ENCODE measurements around the gene GIMD1.
"Not testable (repeated sequence)": the region's sequence is repeated elsewhere in the genome, so short reads cannot be mapped to it uniquely, and the experiment has no call there.

The GIMD1 gene

GRCh38 chr4:106368678-106369077 lies at the start of gene GIMD1:
Gene GIMD1 (minus strand): TSS chr4:106368778. CDS start chr4:106367435, 1,343 bp downstream.
- DNase-seq (ENCODE audit: low spot score), result no peak

DNA sequence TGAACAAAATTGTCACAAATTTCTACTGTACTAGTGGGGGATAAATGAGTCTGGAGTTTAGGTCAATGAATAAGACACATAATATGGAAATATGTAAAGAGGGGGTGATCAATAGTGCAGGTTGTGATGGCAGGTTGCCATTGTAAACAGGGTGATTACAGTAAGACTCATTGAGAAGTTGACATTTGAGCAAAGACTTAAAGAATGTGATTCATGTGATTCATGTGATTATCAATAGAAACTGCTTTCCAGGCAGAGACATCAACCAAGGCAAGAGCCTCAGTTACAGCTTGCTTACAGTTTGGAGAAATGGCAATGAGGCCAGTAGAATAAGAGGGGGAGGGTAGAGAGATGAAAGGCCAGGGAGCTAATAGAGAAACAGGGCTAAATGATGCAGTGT lies 45.8 kb upstream of the GIMD1 start:
- no peak for DNase-seq (ENCODE audit: low spot score)

- DNase-seq (ENCODE audit: low spot score), result no peak
Observed at GRCh38 chr4:106409901-106410889, 41.6 kb upstream of the GIMD1 start.

DNA sequence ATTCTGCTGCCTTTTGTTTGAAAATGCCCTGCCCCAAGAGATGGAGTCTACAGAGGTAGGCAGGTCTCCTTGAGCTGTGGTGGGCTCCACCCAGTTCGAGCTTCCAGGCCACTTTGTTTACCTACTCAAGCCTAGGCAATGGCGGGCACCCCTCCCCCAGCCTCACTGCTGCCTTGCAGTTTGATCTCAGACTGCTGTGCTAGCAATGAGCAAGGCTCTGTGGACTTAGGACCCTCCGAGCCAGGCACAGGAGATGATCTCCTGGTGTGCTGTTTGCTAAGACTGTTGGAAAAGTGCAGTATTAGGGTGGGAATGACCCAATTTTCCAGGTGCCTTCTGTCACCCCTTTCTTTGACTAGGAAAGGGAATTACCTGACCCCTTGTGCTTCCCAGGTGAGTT lies 39.4 kb upstream of the GIMD1 start:
- DNase-seq (ENCODE audit: low spot score), result not testable (repeated sequence)

DNA sequence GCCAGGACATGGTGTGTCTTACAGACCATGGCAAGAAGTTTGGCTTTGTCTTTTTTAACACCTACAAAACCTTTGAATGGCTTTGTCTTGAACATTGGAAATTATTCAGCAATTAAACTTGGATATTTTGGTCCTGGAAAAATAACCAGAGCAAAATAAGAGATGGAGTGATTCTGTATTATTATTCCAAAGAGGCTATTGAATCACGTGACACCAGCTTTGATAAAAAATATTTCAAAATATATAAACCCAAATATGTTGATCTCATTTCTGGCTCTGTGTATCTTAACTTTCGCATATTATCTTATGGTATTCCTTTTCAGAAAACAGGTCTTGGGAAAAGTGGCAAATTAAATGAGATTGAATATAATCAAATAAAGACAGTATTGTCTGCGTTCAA lies 32.6 kb upstream of the GIMD1 start:
- no peak for DNase-seq (ENCODE audit: low spot score)

DNA sequence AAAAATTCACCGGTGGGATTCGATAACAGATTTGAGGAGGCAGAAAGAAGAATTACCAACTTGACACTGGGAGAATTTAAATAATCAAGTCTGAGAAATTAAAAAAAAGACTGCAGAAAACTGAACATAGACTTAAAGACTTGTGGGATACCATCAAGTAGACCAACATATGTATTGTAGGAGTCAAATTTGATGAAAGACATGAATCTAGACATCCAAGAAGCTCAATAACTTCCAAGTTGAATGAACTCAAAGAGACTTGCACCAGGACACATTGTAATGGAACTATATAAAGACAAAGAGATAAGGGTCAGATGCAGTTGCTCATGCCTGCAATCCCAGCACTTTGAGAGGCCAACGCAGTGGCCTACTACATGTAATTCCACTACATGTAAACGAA lies 30.3 kb upstream of the GIMD1 start:
- DNase-seq (ENCODE audit: low spot score), result not testable (repeated sequence)

DNA sequence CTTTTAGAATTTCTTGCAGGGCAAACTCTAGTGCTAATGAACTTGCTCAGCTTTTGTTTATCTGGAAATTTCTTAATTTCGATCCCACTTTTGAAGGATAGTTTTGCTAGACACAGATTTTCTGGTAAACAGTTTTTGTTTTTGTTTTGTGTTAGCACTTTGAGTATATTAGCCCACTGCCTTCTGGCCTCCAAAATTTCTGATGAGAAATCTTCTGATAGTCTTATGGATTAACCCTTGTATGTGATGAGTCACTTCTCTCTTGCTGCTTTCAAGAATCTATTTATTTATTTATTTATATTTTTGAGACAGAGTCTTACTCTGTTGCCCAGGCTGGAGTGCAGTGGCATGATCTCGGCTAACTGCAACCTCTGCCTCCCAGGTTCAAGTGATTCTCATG lies 27.0 kb upstream of the GIMD1 start:
- DNase-seq (ENCODE audit: low spot score), result no peak

DNA sequence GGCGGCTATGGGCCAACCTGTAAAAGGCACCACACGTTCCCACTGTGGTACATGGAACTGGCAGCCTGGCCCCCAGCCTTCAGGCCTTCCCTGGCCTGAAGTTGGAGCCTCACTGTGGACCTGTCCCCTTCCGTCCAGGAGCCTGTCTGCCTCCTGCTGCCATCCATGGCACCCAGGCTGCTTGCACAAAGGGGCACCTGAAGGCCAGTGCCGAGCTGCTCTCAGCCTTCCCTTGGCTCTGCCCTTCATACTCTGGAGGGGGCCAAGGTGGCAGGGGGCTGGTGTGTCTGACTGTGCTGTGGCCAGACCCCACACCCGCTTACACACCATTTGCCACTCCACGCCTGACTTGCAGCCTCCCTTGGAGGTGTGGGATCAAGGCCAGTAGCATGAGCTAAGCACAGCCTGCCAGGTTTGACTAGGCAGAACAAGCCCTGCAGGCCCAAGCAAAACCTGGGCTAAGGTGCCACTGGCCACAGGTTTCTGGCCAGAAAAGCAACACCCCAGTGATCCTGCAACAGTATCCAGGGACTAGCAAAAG lies 17.3 kb upstream of the GIMD1 start:
- DNase-seq (ENCODE audit: low spot score), result no peak

DNA sequence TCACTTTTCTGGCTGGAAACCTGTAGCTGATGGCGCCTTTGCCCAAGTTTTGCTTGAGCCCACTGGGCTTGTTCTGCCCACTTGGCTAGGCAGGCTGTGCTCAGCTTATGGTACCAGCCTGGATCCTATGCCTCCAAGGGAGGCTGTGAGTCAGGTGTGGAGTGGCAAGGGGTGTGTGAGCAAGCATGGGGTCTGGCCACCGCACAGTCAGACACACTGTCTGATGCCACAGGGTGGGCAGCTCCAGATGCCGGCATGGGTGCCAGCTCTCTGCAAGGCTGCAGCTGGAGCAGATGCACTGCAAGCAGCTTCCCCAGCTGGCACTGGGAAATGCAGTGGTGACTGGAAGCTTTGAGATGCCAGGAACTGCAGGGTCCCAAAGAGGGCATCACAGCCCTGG lies 16.3 kb upstream of the GIMD1 start:
- no peak for DNase-seq (ENCODE audit: low spot score)

GRCh38 chr4:106380179-106380578 lies 11.6 kb upstream of the GIMD1 start:
- DNase-seq (ENCODE audit: low spot score), result no peak

DNA sequence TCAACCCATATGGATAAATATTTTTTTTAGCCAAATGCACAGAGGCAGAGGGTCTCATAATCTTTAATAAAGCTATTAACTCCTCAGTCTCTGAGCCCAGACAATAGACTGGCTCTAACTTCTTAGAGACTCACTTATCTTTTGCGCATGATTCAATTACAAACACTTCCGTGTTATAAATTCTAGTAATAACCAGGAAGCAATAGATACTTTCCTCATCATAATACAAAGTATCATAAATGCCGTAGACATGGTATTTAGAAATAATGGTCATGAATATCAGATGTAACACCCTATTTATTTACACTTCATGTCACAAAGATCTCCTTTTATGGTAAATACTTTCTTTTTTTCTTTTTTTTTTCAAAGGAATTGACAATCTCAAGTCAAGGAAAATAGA lies 4.4 kb upstream of the GIMD1 start:
- no peak for DNase-seq (ENCODE audit: low spot score)

- DNase-seq (ENCODE audit: low spot score), result no peak
Observed at GRCh38 chr4:106371161-106371560, 2.6 kb upstream of the GIMD1 start.

DNA sequence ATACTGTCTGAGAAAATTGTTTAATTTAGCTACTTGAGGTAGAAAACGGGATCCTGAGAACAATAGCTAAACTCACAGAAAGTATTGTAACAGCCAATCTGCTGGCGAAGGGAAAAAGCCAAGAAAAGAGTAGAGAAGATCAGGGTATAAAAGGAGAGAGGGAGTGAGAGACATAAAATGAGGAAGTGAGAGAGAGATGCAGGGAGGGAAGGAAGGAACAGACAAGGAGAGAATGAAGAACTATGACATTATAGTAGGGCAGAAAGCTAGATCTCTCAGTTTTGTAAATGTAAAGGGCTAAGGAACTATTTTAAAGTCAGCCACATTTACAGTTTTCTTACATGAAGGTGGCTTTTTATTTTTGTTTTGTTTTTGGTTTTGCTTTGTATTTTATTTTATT lies 1.6 kb upstream of the GIMD1 start:
- DNase-seq (ENCODE audit: low spot score), result peak; percentile 17

DNA sequence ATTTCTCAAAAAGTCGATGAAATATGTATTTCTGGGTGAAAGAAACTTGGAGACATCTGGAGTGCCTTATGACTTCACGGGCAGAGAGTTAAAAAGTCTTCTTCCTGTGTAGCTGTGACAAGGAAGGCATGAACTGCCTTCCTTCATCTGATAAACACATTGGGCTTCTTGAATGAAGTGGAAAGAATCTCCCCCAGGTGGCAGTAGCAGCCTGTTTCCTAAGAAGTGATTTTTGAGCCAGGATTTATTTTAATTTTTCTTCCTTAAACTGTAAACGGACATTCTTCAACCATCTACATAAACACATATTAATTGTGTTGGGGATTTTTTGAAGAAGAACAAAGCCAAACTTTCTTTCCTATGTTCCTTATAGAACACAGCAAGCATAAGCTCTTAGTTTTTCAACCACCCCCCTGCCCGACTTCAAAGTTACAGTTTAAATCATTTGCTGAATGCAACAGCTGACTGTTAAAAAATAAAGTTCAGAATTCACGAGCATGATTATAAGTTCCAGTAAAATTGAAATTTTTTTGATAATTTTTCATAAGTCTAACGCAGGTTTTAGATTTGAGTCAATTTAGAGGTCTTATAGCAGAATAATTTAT lies 980 bp upstream of the GIMD1 start:
- DNase-seq (ENCODE audit: low spot score), result peak; percentile 81

GRCh38 chr4:106367072-106367471 lies 1.5 kb downstream of the GIMD1 start:
- no peak for DNase-seq (ENCODE audit: low spot score)

DNA sequence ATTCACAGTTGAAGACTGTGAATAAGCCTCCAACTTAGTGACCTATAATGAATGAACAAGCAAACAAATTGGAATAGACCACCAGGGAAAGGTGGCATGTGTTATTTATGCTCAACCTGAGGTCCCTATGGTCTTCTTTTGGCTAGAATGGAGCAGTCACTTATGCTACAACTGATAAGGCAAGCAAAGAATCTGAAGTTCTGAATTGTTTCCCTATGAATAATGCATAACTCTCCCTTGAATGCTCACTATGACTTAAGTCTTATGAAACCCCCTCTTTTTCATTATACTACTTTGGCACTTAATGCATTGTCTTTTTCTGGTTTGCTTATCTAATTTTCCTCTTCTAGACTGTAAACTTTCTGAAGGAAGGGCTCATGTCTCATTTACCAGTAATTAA lies 2.6 kb downstream of the GIMD1 start:
- no peak for DNase-seq (ENCODE audit: low spot score)

DNA sequence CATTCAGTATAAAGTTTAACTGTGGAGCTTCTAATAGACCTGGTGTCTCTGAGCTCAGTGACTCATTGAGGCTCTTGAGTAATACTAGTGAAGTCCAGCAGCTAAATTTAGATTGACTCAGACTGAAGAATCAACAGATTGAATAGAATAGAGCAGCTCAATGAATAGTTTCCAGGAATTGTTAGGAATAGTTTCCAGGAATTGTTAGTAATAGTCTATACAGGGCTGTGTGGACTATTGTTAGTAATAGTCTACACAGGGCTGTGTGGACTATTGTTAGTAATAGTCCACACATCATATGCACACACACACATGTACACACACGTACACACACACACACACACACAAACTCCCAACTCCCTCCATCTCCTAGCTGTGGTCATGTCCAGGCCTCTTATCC lies 3.0 kb downstream of the GIMD1 start:
- no peak for DNase-seq (ENCODE audit: low spot score)

DNA sequence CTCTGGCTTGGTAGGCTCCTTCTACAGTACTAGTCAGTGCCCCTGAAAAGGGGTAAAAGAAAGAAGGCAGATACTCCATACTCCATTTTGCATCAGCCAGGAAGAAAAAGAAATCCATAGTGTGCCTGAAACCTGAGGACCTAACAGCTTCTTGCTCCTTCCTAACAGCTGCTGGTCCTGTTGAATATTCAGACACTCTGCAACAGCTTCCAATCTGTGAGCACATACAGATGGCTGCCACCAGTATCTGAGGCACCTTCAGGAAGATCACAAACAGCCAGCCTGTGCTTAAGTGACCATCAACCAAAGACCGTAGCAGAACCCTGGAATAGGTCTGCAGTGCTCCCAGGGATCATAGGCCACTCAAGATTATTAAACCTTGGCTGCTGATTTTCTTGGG lies 4.3 kb downstream of the GIMD1 start:
- DNase-seq (ENCODE audit: low spot score), result no peak

DNA sequence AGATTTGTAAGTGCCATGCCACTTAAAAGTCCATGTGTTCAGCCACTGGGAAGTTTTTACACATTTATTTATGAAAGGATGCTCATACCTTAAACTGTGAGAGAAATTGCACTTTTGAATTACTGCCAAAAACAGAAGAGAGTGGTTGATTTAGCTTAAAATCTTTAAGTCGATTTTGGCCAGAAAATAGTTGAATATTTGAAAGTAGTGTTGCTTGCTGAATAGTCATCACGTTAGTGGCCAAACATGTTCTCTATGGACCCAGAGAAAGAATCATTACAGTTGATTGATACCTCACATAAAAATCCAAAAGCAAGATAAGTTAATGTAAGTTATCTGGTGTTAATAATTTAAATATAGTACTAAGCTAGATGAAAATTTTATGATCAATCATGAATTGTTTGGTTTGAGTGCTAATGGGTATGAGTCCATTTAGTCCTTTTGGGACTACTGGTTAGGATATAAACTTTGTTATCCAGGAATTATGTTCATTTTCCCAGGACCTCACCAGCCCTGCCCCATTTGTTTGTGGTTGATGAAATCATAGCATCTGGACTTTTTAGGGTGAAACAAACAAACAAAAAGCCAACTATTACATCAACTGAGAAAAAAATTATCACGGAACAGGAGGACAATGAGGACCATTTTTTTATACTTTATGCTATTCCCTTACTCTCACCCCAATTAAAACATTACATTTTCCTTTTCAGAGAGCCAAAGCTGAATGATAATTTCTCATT lies 6.3 kb downstream of the GIMD1 start:
- DNase-seq (ENCODE audit: low spot score), result no peak

DNA sequence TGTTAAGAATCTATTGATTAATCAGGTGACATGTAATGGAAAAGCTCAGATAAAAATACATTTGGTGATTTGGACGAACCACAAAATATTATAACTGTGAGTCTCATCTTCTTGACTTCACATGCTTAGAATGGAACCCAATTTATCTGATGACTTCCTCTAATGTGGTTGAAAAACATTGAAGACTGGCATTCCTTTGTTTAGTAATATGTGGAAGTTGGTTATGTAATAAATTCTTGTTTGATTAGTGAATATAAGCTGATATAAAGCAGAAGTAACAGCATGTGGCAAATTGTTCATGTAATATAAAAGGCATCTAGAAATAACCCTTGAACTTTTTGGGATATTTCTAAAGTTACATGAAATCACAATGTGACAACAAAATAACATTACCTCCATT lies 9.7 kb downstream of the GIMD1 start:
- DNase-seq (ENCODE audit: low spot score), result no peak

- no peak for DNase-seq (ENCODE audit: low spot score)
Observed at GRCh38 chr4:106355193-106355592, 13.4 kb downstream of the GIMD1 start.

- no peak for DNase-seq (ENCODE audit: low spot score)
Observed at GRCh38 chr4:106353786-106354185, 14.8 kb downstream of the GIMD1 start.

DNA sequence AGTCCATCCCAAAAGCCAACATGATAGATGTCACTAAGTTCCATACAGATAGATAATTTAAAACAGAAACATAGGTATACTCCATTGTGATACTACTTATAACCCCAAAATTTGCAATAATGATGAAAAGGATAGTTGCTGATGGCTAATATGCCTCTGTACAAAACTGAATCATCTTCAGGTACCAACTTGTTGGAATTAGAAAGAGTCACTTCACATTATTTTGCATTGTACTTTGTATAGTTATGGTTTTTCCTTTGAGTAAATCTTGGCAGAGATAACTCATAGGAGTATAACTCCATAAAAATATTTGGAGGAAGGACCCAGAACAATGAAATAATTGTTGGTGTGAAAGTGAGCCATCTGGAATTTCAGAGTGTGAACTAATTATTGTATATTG lies 17.6 kb downstream of the GIMD1 start:
- no peak for DNase-seq (ENCODE audit: low spot score)

Data from NAMALWA (cell line).